Prostate gland (tissue), 2 donors: ENCODE measurements around the gene SULT1C3. TPM values are rescaled to one million over a fixed set of nuclear protein-coding genes. Genes with fewer than 3 reads are reported as not detected.

Experiments
- DNase-seq: peaks from one replicate; pipeline ENCODE4 v3.0.0-alpha.2; 2019; ENCODE audit warnings: low spot score
- H3K27ac ChIP-seq, 2 donors: fragments of 200-600 bp; sonication (generic); 2 replicates each; pipeline ENCODE4 v1.5.1; 2017 to 2019
- H3K27me3 ChIP-seq: fragments of 200-600 bp; sonication (generic); replicated peaks from 2 replicates; pipeline ENCODE4 v1.5.1; 2019; ENCODE audit not compliant: insufficient read depth
- H3K36me3 ChIP-seq, 2 donors: fragments of 200-600 bp; sonication (generic); 1 replicate in 1 of 2; 2 replicates in 1 of 2; pipeline versions ENCODE4 v1.5.1 to v1.8.1; 2017 to 2019
- H3K4me1 ChIP-seq: fragments of 200-600 bp; sonication (generic); replicated peaks from 2 replicates; pipeline ENCODE4 v1.5.1; 2019
- H3K4me3 ChIP-seq, 2 donors: fragments of 200-600 bp; sonication (generic); 2 replicates each; pipeline ENCODE4 v1.5.1; 2017 to 2019
- H3K9me3 ChIP-seq: fragments of 200-600 bp; sonication (generic); 2 replicates; pipeline ENCODE4 v1.5.1; 2017
- CTCF ChIP-seq, 4 experiments: fragments of 200-600 bp in 2 of 4; fragments of 450-650 bp in 2 of 4; sonication (generic) in 2 of 4; IDR thresholded peaks; 1 replicate in 3 of 4; 2 replicates in 1 of 4; pipeline ENCODE4 v1.5.1; 2016 to 2019; ENCODE audit warnings: antibody characterized with exemption in 4 of 4, mild to moderate bottlenecking in 2 of 4, moderate library complexity in 2 of 4
- POLR2A ChIP-seq: fragments of 450-650 bp; IDR thresholded peaks from one replicate; pipeline ENCODE4 v1.6.1; 2016; ENCODE audit warnings: antibody characterized with exemption, mild to moderate bottlenecking
- POLR2AphosphoS5 ChIP-seq: sonication (generic); formaldehyde crosslinking; IDR thresholded peaks from one replicate; pipeline ENCODE4 v1.6.1; 2017; ENCODE audit warnings: antibody characterized with exemption
- WGBS: methylation state at CpG from one replicate; pipeline ENCODE4 v1.1.5; 2018; 5-methylcytosine and 5-hydroxymethylcytosine counted together
- intact Hi-C: fragments of 100-400 bp; cut with DNase I; formaldehyde crosslinking; loops from one replicate; pipeline ENCODE4 v1.14.2; 2022
- total RNA-seq, 2 donors: library from RNA; depleted of rRNA; stranded (reverse); fragments of >200 nt; gene quantifications; one replicate each; pipeline ENCODE4 v1.1.0, GENCODE V29; 2016

SULT1C3 gene
- total RNA-seq, 2 donors from 2014 or later, result not detected

GRCh38 chr2:108257757-108258331 lies 18.1 kb downstream of the SULT1C3 start:
- 81% methylated on average over 3 of the region's 3 CpGs for WGBS
- no peak for DNase-seq
- Histone ChIP-seq H3K27me3 (no peaks in the 10 kb centered on the region), H3K9me3 (no peaks in the 10 kb centered on the region), H3K27ac (no peak overlapping the region), H3K36me3 (no peaks in the 10 kb centered on the region), H3K4me1 (no peaks in the 10 kb centered on the region), H3K4me3 (no peak overlapping the region)
- intact Hi-C loops, result no loop called here
- TF ChIP-seq POLR2AphosphoS5 (no peak), CTCF (IDR thresholded peaks at IDR 0.05) (no peak), POLR2A (no peak)

GRCh38 chr2:108260773-108261172 lies 21.0 kb downstream of the SULT1C3 start:
- no peak for DNase-seq
- intact Hi-C loops, result no loop called here
- 70% methylated on average over 1 of the region's 1 CpG for WGBS

GRCh38 chr2:108262036-108262435 lies 22.3 kb downstream of the SULT1C3 start:
- Histone ChIP-seq H3K27ac (no peak overlapping the region), H3K4me1 (no peaks in the 10 kb centered on the region), H3K9me3 (no peaks in the 10 kb centered on the region), H3K36me3 (no peaks in the 10 kb centered on the region), H3K4me3 (no peak overlapping the region), H3K27me3 (no peaks in the 10 kb centered on the region)
- no peak for TF ChIP-seq POLR2A
- TF ChIP-seq CTCF (IDR thresholded peaks at IDR 0.05), result no peak
- no peak for TF ChIP-seq POLR2AphosphoS5
- DNase-seq, result no peak
- 90% methylated on average over 1 of the region's 1 CpG for WGBS
- intact Hi-C loops, result no loop called here

More at GRCh38 chr2:108260773-108261172, 21.0 kb downstream of the SULT1C3 start:
- Histone ChIP-seq H3K27ac (no peak overlapping the region), H3K36me3 (no peaks in the 10 kb centered on the region), H3K9me3 (no peaks in the 10 kb centered on the region), H3K4me1 (no peaks in the 10 kb centered on the region), H3K4me3 (no peak overlapping the region), H3K27me3 (no peaks in the 10 kb centered on the region)
- TF ChIP-seq POLR2AphosphoS5, result peak; percentile 7
- TF ChIP-seq POLR2A, result no peak
- TF ChIP-seq CTCF (IDR thresholded peaks at IDR 0.05), result no peak

- intact Hi-C loops, result no loop called here
- no peaks in the 10 kb centered on the region for H3K27me3 ChIP-seq
- no peak for DNase-seq
- H3K27ac ChIP-seq, result no peak overlapping the region
- no peak overlapping the region for H3K4me3 ChIP-seq
- H3K36me3 ChIP-seq, result no peaks in the 10 kb centered on the region
- H3K4me1 ChIP-seq, result no peaks in the 10 kb centered on the region
- TF ChIP-seq POLR2A, result no peak
- no peak for TF ChIP-seq CTCF (IDR thresholded peaks at IDR 0.05)
- no peak for TF ChIP-seq POLR2AphosphoS5
- H3K9me3 ChIP-seq, result no peaks in the 10 kb centered on the region
Measured at GRCh38 chr2:108263401-108263800, 23.6 kb downstream of the SULT1C3 start.

GRCh38 chr2:108266218-108266617 lies 26.4 kb downstream of the SULT1C3 start:
- Histone ChIP-seq H3K4me1 (no peaks in the 10 kb centered on the region), H3K9me3 (no peaks in the 10 kb centered on the region), H3K27me3 (no peaks in the 10 kb centered on the region), H3K4me3 (no peak overlapping the region), H3K36me3 (no peaks in the 10 kb centered on the region), H3K27ac (no peak overlapping the region)
- 60% methylated on average over 3 of the region's 3 CpGs for WGBS
- TF ChIP-seq CTCF (IDR thresholded peaks at IDR 0.05) (no peak), POLR2AphosphoS5 (no peak), POLR2A (no peak)
- no peak for DNase-seq
- intact Hi-C loops, result no loop called here
